A673 (cell line): ENCODE measurements around the gene OPN1SW. TPM values are rescaled to one million over a fixed set of nuclear protein-coding genes. Genes with fewer than 3 reads are reported as not detected.

Experiments
- BruUV-seq: library from RNA; stranded (reverse); fragments of 400-500 nt; replicated peaks from 2 replicates; lab custom pipeline; 2021; lab: Mats Ljungman, UMichigan
- CTCF ChIA-PET: fragments of 300-600 bp; sonication (Branson Sonifier 250); formaldehyde crosslinking; loops from one replicate; lab custom pipeline; 2022; ENCODE audit warnings: antibody characterized with exemption; lab: Charles Lee
- POLR2A ChIA-PET: fragments of 300-600 bp; sonication (Branson Sonifier 250); formaldehyde crosslinking; loops from one replicate; lab custom pipeline; 2022; ENCODE audit warnings: antibody characterized with exemption; ENCODE audit not compliant: low non-redundant PET; lab: Charles Lee
- DNase-seq: peaks from one replicate; pipeline ENCODE4 v3.0.0-alpha.2; 2015; ENCODE audit warnings: low spot score
- H3K27ac ChIP-seq: fragments of 200-600 bp; sonication (generic); 2 replicates; pipeline ENCODE4 v1.5.1; 2016; ENCODE audit warnings: mixed run types, low read depth, mild to moderate bottlenecking, mixed read lengths, antibody characterized with exemption, low read length; ENCODE audit not compliant: poor library complexity, severe bottlenecking
- H3K27me3 ChIP-seq: fragments of 200-600 bp; sonication (generic); replicated peaks from 2 replicates; pipeline ENCODE4 v1.6.1; 2017; ENCODE audit warnings: mixed run types, low read depth, mild to moderate bottlenecking, mixed read lengths, antibody characterized with exemption, low read length; ENCODE audit not compliant: insufficient read depth, poor library complexity
- H3K36me3 ChIP-seq: fragments of 200-600 bp; sonication (generic); 2 replicates; pipeline ENCODE4 v1.6.1; 2016; ENCODE audit warnings: mixed run types, mild to moderate bottlenecking, mixed read lengths, antibody characterized with exemption, low read length; ENCODE audit not compliant: insufficient read depth, poor library complexity, severe bottlenecking
- H3K4me1 ChIP-seq: fragments of 200-600 bp; sonication (generic); 2 replicates; pipeline ENCODE4 v1.6.1; 2017; ENCODE audit warnings: mixed run types, mild to moderate bottlenecking, mixed read lengths, antibody characterized with exemption, low read length; ENCODE audit not compliant: insufficient read depth, poor library complexity, severe bottlenecking
- H3K4me3 ChIP-seq: fragments of 200-600 bp; sonication (generic); 2 replicates; pipeline ENCODE4 v1.5.1; 2016; ENCODE audit warnings: low read depth, mixed run types, mild to moderate bottlenecking, mixed read lengths, low read length; ENCODE audit not compliant: poor library complexity, severe bottlenecking
- H3K9me3 ChIP-seq: fragments of 200-600 bp; sonication (generic); 2 replicates; pipeline ENCODE4 v1.6.1; 2016; ENCODE audit warnings: mixed run types, low read depth, mild to moderate bottlenecking, mixed read lengths, antibody characterized with exemption, low read length; ENCODE audit not compliant: poor library complexity, severe bottlenecking
- EZH2 ChIP-seq: fragments of 200-600 bp; sonication (generic); IDR thresholded peaks from 2 replicates; pipeline ENCODE4 v1.6.1; 2017; ENCODE audit warnings: borderline replicate concordance, low read depth, mild to moderate bottlenecking, mixed read lengths, antibody characterized with exemption, low read length; ENCODE audit not compliant: poor library complexity, severe bottlenecking
- intact Hi-C: fragments of 100-400 bp; cut with micrococcal nuclease; formaldehyde crosslinking; loops from one replicate; pipeline ENCODE4 v1.10.0; 2022; ENCODE audit not compliant: unreplicated experiment
- total RNA-seq: library from RNA; stranded (reverse); gene quantifications from 2 replicates; pipeline ENCODE4 v1.2.3, GENCODE V29; 2021
- TF ChIP-seq, protein P1 (sequence below): fragments of 300-800, 200-600 bp; sonication (generic); conservative IDR thresholded peaks from 2 replicates; pipeline ENCODE4 v1.5.1; 2017; ENCODE audit warnings: low read depth, mild to moderate bottlenecking, antibody characterized with exemption, low read length, moderate library complexity, mixed read lengths

OPN1SW gene
- total RNA-seq, 1 experiment from 2014 or later, result not detected

DNA sequence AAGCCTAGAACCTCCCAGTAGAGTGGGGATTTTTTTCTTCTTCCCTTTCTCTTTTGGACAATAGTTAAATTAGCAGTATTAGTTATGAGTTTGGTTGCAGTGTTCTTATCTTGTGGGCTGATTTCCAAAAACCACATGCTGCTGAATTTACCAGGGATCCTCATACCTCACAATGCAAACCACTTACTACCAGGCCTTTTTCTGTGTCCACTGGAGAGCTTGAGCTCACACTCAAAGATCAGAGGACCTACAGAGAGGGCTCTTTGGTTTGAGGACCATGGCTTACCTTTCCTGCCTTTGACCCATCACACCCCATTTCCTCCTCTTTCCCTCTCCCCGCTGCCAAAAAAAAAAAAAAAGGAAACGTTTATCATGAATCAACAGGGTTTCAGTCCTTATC, 5.4 kb downstream of the OPN1SW start:
- DNase-seq, result no peak
- no peaks in the 10 kb centered on the region for H3K27me3 ChIP-seq
- TF ChIP-seq EZH2, result no peak
- TF ChIP-seq, protein P1, sequence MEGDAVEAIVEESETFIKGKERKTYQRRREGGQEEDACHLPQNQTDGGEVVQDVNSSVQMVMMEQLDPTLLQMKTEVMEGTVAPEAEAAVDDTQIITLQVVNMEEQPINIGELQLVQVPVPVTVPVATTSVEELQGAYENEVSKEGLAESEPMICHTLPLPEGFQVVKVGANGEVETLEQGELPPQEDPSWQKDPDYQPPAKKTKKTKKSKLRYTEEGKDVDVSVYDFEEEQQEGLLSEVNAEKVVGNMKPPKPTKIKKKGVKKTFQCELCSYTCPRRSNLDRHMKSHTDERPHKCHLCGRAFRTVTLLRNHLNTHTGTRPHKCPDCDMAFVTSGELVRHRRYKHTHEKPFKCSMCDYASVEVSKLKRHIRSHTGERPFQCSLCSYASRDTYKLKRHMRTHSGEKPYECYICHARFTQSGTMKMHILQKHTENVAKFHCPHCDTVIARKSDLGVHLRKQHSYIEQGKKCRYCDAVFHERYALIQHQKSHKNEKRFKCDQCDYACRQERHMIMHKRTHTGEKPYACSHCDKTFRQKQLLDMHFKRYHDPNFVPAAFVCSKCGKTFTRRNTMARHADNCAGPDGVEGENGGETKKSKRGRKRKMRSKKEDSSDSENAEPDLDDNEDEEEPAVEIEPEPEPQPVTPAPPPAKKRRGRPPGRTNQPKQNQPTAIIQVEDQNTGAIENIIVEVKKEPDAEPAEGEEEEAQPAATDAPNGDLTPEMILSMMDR, result no peak
- no peak overlapping the region for H3K27ac ChIP-seq
- CTCF ChIA-PET, result no interaction called here
- peaks cover 61% of the 10 kb centered on the region for H3K36me3 ChIP-seq
- BruUV-seq, result no TSS peak
- POLR2A ChIA-PET, result no interaction called here
- H3K4me3 ChIP-seq, result no peak overlapping the region
- H3K9me3 ChIP-seq, result no peaks in the 10 kb centered on the region
- no peaks in the 10 kb centered on the region for H3K4me1 ChIP-seq
- intact Hi-C loops, result no loop called here

DNA sequence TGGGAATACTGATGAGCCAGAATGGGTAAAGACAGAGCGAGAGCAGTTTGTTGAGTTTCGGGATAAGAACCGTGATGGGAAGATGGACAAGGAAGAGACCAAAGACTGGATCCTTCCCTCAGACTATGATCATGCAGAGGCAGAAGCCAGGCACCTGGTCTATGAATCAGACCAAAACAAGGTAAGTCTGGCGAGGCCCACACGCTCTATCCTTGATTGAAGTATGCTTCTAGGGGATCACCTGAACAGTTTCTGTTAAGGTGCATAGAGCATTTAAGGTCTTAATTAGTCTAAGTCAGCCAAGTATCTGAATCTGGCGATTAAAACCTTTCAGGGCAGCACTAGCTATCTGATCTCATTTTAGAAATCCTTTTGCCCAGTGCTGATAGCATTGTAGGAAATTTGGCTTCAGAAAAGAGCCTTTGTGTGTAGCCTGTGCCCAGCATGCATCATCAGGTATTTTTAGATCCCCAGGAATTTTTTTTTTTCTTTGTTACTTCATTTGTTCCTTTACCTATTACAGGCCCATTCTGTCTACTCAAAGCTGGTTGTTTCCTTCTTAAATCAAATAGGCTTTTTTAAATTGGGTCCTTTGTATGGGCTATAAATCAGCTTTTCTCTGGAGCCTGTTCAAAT, 8.0 kb downstream of the OPN1SW start:
- Histone ChIP-seq H3K27ac (no peak overlapping the region), H3K4me3 (no peak overlapping the region), H3K36me3 (peaks cover 72% of the 10 kb centered on the region), H3K27me3 (no peaks in the 10 kb centered on the region), H3K9me3 (no peaks in the 10 kb centered on the region), H3K4me1 (no peaks in the 10 kb centered on the region)
- no peak for DNase-seq
- intact Hi-C loops, result no loop called here
- no TSS peak for BruUV-seq
- no peak for TF ChIP-seq EZH2
- TF ChIP-seq, protein P1, result no peak
- ChIA-PET POLR2A (no interaction called here), CTCF (interaction anchor here (0.6 kb wide), 1 partner anchor 632 kb away, joined by 3 read pairs; no protein-coding TSS in a partner anchor)

DNA sequence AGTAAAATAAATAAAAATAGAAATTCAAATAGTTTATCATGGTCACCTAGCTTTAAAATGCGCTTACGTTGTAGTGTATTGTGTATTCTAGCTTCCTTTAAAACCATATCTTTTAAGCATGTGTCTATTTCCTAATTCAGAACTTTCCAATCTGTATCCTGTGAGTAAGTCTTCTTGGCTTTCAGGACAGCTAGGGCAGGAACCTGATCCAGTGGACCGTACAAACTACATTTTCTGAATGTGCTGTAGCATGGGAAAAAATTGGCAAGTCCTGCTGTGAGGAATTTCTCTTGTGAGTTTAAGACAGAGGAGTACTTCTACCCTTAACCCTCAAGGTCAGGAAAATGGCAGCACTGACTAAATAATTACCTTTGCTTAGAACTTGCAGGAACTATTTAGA, 12.1 kb downstream of the OPN1SW start:
- POLR2A ChIA-PET, result no interaction called here
- H3K27ac ChIP-seq, result no peak overlapping the region
- peaks cover 76% of the 10 kb centered on the region for H3K36me3 ChIP-seq
- no peak for DNase-seq
- CTCF ChIA-PET, result no interaction called here
- H3K9me3 ChIP-seq, result no peaks in the 10 kb centered on the region
- H3K4me1 ChIP-seq, result no peaks in the 10 kb centered on the region
- H3K4me3 ChIP-seq, result no peak overlapping the region
- intact Hi-C loops, result no loop called here
- TF ChIP-seq, protein P1, result no peak
- no peak for TF ChIP-seq EZH2
- BruUV-seq, result no TSS peak
- no peaks in the 10 kb centered on the region for H3K27me3 ChIP-seq
